GM12891 (cell line): ENCODE data around the gene PNMT.

Source experiments
- PAX5 ChIP-seq: IDR thresholded peaks from 2 replicates; pipeline ENCODE4 v1.6.1; 2011; ENCODE audit warnings: low read length, moderate library complexity, mild to moderate bottlenecking; ENCODE audit not compliant: insufficient read depth, severe bottlenecking
- POLR2A ChIP-seq: IDR thresholded peaks from 2 replicates; pipeline ENCODE4 v1.6.1; 2011; ENCODE audit warnings: low read depth, low read length, control low read depth
- POLR2AphosphoS5 ChIP-seq: IDR thresholded peaks from 2 replicates; pipeline ENCODE4 v1.6.1; 2011; ENCODE audit warnings: low read depth, low read length, control low read depth
- POU2F2 ChIP-seq: IDR thresholded peaks from 2 replicates; pipeline ENCODE4 v1.6.1; 2011; ENCODE audit warnings: low read depth, mild to moderate bottlenecking, control low read depth, low read length, moderate library complexity
- SPI1 ChIP-seq: IDR thresholded peaks from 2 replicates; pipeline ENCODE4 v1.6.1; 2011; ENCODE audit warnings: low read depth, low read length, control low read depth
- TAF1 ChIP-seq: IDR thresholded peaks from 2 replicates; pipeline ENCODE4 v1.6.1; 2011; ENCODE audit warnings: low read depth, low read length, control low read depth

- TF ChIP-seq TAF1, result no peak
- no peak for TF ChIP-seq POLR2AphosphoS5
- TF ChIP-seq POLR2A, result no peak
- no peak for TF ChIP-seq SPI1
- TF ChIP-seq POU2F2, result no peak
- TF ChIP-seq PAX5, result no peak
These were observed 47.3 kb downstream of the PNMT start for GRCh38 chr17:39715375-39716072.
